GM15510 (cell line): ENCODE data around the gene CDC42BPG.

ENCODE experiments used
- POLR2A ChIP-seq: IDR thresholded peaks from 3 replicates; pipeline ENCODE4 v1.6.1; 2011; ENCODE audit warnings: borderline replicate concordance; ENCODE audit not compliant: insufficient read length; ENCODE audit errors: extremely low read depth

CDC42BPG gene, protein sequence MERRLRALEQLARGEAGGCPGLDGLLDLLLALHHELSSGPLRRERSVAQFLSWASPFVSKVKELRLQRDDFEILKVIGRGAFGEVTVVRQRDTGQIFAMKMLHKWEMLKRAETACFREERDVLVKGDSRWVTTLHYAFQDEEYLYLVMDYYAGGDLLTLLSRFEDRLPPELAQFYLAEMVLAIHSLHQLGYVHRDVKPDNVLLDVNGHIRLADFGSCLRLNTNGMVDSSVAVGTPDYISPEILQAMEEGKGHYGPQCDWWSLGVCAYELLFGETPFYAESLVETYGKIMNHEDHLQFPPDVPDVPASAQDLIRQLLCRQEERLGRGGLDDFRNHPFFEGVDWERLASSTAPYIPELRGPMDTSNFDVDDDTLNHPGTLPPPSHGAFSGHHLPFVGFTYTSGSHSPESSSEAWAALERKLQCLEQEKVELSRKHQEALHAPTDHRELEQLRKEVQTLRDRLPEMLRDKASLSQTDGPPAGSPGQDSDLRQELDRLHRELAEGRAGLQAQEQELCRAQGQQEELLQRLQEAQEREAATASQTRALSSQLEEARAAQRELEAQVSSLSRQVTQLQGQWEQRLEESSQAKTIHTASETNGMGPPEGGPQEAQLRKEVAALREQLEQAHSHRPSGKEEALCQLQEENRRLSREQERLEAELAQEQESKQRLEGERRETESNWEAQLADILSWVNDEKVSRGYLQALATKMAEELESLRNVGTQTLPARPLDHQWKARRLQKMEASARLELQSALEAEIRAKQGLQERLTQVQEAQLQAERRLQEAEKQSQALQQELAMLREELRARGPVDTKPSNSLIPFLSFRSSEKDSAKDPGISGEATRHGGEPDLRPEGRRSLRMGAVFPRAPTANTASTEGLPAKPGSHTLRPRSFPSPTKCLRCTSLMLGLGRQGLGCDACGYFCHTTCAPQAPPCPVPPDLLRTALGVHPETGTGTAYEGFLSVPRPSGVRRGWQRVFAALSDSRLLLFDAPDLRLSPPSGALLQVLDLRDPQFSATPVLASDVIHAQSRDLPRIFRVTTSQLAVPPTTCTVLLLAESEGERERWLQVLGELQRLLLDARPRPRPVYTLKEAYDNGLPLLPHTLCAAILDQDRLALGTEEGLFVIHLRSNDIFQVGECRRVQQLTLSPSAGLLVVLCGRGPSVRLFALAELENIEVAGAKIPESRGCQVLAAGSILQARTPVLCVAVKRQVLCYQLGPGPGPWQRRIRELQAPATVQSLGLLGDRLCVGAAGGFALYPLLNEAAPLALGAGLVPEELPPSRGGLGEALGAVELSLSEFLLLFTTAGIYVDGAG (N-terminal part only)

DNA sequence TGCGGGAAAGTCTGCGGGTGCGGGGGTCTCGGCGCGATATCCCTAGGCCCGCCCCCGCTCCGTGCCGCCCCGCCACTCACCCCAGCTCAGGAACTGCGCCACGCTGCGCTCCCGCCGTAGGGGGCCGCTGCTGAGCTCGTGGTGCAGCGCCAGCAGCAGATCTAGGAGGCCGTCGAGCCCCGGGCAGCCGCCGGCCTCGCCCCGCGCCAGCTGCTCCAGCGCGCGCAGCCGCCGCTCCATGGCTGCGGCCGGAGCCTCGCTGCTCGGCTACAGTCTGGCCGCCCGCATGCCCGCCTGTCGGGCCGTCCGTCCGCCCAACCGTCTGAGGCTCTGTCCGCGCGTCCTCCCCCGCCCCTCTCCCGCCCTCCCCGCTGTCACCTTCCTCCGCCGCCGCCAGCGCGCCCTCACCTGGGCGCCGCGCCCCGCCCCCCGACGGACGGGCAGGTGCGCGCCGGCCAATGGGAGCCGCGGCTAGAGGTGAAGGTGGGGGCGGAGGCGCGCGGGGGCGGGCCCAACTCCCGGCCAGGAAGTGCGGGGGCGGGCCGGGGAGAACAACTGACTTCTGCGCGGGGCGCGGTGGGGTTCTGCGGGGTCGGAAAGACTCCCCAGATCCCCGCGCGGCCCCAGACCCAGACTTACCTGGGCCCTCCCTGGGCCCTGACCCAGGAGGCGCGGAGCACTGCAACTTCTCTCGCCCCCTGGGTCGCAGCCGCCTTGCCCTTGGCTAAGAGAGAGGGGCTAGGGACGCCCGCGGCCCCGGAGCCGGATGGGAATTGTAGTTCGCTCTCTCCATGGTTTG, at the start of gene CDC42BPG:
Gene CDC42BPG, minus strand, starts transcription at position 324 of the 799 bp plus-strand sequence. Its CDS starts 84 bp downstream, at position 240.
- no peak for TF ChIP-seq POLR2A

DNA sequence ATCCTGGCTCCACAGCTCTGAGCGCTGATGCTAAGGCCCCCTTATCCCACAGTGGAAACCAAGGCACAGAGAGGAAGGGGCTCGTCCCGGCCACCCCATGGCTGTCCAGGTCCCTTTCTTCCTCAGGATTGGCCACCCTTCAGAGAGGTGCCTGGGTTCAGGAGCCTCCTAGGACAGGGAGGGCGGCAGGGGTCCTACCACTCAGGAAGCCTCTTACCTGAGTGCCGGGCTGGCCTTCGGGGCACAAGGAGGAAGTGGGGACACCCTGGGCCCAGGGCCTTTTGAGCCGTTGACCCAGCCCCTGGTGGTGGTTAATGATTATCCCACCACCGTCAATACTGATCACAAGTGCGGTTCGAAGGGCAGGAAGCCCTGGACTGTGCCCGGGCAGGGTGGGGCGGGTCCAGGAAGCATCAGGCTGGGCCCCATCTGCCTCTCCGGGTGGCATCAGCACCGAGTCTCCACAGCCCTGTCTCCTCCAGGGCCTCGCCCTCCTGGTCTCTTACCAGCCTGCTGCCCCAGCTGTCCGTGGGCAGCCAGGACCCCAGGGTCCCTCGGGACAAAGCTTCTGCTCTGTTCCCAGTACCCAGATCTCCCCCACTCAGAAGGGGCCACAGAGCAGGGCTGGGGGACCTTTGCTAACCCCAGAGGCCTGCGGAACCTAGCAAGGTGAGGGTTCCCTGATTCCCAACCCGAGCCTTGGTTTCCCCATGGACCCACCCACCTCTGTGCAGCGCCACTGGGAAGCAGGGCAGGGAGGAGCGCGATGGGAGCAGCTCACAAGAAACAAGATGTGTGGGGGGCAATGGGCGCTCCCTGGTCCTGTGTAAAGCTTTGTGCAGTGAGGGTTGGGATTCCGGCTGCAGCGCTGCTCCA, 49.0 kb upstream of the CDC42BPG start:
- no peak for TF ChIP-seq POLR2A

DNA sequence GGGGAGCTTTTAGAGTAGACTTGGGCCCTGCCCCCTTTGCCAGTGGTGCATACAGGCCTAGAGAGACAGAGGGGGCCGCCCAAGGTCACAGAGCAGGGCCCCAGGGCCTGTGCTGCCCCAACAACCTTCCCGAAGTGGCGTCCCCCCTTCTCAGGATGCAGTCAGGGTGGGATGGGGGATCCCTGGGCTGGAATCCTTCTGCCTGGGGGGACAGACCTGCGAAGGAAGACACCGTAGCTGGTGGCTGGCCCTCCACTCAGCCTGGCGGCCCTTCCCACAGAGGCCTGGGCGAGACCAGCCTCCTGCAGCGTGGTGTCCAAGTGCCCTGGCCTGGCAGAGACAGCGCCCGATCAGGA, 48.4 kb upstream of the CDC42BPG start:
- TF ChIP-seq POLR2A = no peak

DNA sequence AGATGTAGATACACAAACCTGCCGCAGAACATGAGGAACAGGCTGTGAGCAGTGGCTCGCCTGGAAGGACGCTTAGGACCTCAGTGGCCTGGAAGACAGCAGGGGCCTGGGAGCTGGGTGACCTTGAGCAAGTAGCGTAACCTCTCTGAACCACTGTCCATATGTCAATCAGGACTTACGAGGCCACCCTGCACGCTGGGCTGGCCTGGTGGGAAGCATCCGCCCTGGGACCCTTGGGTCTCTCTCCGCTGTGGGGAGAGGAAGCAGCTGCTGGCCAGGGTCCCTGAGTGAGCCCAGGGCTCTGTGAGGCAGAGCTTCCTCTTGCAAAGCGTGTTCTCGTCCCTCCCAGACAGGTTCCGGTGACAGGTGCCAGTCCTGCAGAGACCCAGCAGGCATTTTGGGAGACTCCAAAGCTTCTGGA, 48.0 kb upstream of the CDC42BPG start:
- TF ChIP-seq POLR2A = no peak

DNA sequence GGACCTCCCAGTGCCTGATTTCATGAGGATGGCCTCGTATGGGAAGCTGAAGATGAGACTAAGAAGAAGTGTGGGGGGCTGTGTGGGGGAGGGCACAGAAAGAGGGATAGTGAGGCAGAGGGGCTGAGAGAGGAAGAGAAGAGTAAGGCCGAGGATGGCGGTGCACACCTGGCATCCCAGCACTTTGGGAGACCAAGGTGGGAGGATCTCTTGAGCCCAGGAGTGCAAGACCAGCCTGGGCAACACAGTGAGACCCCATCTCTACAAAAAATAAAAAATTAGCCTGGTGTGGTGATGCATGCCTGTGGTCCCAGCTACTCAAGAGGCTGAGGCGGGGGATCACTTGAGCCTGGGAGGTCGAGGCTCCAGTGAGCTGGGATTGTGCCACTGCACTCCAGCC, 47.4 kb upstream of the CDC42BPG start:
- no peak for TF ChIP-seq POLR2A

DNA sequence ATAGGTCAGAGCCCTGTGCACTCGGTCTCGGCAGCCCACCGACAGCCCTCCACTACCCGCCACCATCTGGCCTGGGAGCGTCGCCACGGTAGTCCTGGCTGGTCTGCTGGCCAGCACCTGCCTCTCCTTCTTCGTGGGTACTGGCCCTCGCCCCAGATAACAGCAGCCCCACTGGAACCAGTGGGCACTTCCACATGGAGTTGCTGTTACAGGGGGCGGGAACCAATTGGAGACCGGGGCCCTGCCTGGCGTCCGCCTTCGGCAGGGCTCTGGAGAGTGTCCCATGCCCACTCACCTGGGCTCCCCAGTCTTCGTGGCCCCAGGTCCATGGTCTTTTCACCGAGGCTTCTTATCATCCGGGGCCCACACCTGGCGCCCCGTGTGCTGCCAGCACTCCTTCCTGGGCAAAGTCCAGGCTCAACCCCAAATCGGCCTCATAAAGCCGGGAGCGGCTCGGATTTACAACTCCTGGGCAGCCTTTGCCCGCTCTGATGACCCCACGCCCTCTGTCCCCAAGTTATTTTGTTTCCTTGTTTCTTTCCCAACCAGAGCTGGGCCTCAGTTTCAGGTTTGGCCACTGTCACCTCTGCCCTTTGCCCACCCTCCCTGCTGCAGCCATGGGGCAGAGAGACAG, 46.9 kb upstream of the CDC42BPG start:
- no peak for TF ChIP-seq POLR2A

DNA sequence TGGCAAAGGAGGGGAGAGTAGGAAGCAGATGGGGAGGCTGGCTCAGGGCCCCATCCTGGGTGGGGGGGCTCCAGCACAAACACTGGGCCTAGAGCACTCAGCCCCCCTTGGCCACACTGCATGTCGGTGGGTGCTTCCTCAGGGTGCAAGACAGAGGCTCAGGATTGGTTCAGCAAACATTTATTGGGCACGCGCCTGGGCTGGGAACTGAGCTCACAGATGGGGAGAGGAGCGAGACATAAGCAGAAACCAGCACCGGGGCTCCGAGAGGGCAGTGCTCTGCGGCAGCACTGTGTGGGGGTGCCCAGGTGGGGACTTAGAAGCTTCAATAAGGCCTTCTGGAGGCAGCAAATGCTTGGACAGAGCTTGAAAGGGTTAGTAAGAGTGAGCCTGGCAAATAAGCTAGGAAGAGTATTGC, 46.1 kb upstream of the CDC42BPG start:
- no peak for TF ChIP-seq POLR2A

DNA sequence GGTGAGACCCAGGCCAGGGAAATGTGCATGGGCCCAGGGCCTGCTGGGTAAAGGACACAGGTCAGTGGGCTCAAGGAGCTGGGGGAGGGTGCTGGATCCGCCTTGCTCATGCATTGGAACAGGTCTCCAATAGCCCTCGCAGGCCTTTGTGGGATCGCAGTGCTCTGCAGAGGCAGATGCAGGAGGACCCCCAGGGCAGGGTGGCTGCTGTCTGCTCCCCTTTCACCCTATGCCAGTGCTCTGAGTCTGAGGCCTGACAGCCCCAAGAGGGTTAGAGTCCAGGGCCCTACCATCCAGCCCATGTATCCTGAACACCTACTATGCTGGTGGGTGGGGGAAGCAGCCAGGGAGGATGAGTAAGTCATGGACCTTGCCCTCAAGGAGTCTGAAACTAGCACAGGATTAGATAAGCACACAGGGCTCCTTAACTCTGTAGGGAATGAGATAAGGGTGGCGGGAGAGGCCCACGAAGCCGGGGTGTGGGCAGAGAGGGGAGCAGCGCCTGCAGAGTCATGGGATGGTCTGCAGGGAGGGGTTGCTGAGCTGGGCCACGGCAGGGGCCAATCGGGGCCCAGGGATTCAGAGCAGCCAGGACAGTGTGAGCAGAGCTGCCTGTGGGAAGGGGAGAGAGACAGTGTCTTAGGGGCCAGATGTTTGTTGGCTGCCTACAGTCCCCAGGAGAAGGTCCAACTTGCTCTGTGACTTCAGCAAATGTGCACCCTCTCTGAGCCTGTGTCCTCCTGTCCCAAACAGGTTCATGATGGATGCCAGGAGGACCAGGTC, 44.5 kb upstream of the CDC42BPG start:
- no peak for TF ChIP-seq POLR2A

DNA sequence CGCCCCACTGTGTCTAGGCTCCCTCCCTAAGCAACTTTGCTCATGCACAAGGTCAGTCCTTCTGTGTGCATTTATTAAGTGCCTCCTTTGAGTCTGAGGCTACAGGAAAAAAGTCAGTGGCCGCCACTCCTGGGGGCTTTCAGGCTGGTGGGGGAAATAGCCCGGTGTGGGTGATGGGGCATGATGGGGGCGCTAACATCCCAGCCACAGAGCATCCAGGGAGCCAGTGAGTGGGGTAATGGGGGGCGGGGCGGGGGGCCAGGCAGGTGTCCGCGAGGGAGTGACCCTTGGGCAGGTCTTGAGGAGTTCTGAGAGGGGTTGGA, 43.9 kb upstream of the CDC42BPG start:
- TF ChIP-seq POLR2A = no peak

DNA sequence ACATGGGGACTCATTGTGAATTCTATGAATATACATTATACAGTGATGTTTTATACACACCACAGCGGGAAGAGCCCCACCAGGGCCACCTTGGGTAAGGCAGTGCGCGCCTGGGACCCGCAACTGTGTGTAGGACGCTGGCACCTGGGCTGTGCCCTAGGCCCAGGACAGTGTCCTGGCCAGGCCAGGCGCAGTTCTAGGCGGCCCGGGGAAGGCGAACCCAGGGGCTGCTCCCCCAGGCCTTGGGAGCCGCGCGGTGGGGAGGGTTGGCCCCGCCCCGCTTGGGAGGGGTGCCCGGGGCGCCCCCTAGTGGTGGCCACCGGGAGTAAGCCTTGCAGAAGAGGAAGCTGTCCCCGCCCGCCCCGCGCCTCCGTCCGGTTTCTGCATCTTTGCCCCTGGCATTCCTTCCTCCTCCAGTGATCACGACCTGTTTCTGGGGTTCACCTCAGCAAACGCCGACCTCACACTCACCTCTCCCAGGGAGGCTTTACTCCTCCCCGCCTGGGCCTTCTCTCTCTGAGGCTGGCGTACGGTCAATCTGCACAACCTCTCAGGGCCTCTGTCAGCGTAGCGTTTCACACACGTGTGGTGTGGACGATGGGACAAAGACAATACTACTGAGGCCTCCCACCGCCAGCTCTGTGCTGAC, 43.4 kb upstream of the CDC42BPG start:
- peak; percentile 33 for TF ChIP-seq POLR2A

DNA sequence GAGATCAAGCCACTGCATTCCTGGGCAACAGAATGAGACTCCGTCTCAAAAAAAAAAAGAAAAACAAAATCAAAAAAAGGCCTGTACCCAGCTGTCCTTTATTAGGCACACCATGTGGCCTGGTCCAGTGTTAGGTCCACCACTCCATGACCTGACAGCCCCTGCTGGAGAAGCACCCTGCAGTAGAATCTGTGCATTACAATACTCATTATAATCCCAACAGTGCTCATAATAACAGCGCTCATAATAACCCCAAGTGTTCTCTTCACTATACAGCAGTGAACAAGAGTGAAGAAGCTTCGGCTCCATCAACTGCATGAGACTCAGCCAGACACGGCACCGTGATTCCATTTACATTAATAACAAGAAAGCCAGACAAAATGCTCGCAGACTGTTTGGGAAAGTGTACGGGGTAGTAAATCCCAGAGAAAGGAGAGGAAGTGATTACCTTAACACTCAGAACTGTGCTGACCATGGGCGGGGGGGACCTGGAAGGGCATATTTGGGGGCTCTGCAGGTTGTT, 42.8 kb upstream of the CDC42BPG start:
- no peak for TF ChIP-seq POLR2A
